Activated CD8-positive, alpha-beta memory T cell treated with anti-CD3 and anti-CD28 coated beads, Interleukin-2, amount 50 U/mL, for 4 hours (primary cell): ENCODE measurements around the gene CTBP2.

Experiments used
- DNase-seq: peaks from one replicate; pipeline ENCODE4 v3.0.0-alpha.2; 2020

The CTBP2 gene

DNA sequence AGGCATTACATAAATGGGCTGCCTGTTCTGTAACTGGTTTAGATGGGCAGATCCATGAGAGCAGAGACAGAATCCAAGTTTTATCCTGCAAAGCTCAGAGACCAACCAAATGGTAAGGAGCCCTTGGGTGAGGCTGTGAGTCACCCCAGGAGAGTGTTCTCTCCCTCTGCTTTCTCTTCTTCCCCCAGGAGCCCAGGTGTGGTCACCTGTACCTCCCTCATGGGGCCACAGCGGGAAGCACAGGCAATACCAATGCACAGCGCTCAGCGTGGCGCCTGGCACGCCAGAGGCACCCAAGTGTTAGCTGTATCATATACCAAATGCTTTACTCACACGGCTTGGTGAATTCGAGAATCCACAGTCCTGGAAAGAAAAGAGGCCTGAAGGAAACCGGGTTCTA lies 39.4 kb downstream of the CTBP2 start:
- no peak for DNase-seq

DNA sequence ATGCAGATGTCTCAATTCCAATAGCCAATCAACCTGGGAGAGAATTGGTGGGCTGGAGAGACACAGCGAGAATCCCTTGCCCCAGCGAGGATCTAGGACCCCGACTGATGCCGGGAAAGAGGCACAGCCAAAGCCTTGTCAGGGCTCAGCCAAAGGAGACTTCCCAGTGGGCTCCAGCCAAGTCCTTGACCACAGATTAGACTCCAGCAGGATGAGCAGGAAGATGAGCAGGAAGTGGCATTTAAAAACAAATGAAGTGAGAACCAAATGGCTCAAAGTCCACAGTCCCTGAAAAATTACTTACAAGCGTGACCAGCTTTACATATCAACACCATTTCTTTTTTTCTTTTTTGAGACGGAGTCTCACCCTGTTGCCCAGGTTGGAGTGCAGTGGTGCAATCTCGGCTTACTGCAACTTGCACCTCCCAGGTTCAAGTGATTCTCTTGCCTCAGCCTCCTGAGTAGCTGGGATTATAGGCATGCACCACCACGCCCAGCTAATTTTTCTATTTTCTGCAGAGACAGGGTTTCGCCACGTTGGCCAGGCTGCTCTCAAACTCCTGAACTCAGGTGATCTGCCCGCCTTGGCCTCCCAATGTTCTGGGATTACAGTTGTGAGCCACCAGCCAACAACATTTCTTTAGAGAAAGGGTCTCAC lies 40.2 kb downstream of the CTBP2 start:
- DNase-seq = no peak

DNA sequence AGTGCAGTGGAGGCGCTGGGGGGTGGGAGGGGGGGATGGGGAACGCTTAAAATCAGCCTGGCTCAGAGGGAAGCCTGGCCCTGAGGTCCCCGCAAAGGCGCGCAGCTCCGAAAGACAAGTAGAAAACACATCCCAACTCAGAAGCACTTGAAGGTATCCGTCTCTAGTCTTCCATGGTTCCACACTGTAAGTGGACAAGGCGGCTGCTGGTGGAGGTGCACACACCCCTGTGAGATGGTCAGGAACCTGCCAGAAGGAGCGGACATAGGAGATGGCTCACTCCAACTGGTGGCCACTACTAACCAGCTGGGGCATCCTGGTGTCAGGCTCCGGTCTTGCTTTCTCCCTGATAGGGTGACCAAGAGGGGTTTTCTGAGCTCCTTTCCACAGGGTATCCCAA lies 41.7 kb downstream of the CTBP2 start:
- DNase-seq = no peak

DNA sequence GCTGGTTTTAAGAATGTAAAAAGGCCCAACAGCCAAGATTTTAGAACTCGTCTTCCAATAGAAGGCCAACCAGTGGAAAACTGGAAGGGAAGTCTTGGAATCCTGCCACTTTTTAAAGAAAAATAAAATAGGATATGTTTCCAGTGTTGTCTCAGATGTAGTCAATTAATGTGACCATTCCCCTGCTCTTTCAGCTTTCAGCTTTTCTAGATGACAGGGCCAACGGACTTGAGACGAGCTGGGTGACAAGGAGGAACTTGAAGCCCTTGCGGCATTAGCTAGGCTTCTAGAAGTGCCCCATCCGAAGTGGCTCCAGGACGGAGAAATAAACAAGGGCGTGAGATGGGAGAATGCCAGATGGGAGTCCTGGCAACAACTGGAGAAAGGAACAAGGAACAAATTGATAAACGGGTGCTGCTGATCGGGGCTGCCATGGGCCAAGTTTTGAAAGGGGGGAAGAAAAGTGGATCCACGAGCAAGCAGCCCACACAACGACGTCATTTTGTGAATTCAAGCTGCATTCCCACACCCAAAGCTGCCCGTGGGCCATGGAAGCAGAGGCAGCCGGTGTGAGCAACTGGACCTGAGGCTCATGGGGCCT lies 42.3 kb downstream of the CTBP2 start:
- DNase-seq = no peak

DNA sequence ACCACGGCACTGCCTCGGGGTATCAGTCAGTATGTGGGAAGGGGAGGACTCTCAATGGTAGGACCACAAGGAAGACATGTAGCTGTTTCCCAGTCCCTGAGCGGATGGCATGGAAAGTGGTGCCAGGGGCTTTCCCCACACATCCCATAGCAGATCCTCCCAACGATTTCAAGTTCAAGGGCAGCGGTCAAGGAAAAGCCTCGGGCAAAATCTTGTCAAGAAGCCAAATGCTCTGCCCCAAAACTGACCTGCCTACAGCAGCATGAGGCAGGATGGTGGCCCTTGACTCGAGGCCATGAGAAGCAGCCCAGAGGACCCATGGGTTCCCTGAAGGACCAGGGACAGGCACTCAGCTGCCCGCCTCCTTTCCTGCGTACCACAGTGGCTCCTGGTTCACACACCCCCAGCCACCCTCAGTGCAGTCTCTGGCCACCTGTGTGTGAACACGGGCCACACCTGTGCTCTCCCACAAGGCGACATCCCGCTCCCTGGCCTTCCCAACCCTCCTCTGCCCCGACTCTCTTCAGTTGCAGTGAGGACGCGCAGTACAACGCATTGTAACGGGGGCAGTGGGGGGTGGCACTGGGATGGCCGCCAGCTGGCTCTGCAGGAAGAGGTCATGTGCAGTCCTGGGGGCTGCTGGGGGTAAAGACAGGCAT lies 43.6 kb downstream of the CTBP2 start:
- DNase-seq = no peak

DNA sequence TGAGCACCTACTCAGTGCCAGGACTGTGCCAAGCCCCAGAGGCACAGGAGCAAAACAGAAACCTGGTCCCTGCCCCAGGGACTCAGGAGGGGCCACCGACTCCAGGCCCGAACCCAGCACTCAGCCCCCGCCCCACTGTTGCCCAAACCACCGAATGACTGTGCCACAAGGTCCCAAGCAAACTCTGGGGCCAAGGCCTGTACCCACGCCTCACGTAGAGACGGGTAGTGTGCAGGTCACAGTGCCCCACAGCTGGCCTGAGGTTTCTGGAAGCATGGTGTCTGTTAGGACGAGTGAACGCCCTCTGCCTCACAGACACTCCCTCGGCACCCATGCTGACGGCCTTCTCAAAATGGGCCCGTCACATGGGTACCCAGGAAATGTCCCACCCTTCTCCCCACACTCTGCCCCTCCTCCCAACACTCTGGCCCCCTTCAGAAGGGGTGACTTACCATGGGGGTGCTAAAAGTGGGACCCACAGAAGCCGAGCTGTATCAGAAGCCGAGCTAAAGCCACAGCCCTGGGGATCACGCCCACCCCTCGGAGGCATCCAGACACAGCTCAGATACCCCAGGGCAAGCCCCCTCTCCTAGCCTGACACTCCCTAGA lies 44.2 kb downstream of the CTBP2 start:
- no peak for DNase-seq

DNA sequence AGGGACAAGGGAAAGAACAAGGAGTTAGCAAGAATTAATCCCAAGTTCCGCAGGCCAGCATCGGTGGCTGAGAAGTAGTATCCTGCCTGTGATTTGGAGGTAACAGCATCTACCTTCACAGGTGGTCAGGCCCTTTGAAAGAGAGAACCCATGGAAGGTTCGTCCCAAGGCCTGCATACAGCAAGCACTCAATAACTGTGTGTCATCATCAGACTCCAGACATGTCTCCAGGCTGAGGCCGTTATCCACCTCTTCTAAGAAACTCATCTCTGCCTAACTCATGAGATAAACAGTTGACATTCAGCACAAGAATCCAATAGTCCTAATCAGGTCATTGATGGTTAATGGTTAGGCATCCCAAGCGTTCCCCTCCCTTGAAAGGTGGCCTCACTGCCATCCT lies 45.0 kb downstream of the CTBP2 start:
- DNase-seq = no peak

DNA sequence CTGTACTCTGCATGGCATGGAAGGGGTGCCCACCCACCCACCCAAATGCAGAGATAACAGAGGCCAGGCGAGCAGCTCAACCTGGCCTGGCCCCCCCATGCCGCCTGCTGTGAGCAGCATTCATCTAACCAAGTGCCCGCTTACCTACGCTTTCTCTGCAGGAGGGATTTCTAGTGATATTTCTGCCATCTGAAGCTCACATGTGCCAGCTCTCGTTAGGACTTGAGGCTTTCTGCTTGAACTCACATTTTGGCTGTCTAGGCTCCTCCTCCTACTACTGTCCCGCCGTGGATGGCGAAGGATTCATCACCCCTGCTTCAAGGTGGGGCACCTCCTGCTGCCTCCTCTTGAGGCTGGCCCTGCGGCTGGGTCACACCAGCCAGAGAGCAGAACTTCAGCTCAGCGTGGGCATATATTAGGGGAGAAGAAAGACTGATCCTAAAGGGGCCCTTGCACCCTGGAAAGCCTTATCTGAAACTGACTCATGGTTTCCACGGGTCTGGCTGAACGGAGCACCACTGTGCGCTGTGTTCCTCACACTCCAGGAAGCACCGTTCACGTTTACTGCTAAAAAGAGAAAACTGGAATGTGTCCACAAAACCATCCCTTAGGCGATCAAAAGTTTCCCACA lies 45.5 kb downstream of the CTBP2 start:
- DNase-seq = no peak

DNA sequence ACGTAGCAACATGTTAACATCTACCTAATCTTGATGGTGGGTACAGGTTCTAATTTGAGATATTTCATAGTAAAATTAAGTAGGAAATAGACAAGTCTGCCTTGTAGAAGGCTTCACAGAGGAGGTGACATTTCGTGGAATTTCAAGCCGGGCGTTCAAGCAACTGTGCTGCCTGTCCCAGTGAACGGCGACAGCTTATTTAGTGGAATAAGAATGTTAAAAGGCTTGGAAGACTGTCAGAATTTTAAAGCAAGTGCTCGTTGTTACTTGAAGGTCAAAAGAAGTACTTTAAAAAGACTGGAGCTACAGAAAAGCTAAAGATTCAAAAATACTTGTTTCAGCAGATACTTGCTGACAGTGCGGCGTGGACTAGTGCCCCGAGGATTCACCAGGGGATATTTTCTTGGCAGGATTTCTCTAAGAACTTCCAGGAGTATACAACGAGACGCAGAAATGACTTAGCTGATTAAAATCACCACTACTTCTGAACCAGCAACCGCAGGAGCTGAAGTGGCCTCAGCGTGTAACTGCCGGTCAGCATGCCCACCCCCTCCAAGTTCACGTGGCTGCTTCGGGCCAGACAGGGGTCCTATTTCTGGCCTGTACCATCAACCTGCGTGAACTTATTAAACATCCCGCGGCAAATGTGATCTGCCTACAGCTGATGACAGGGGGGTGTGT lies 46.5 kb downstream of the CTBP2 start:
- no peak for DNase-seq

DNA sequence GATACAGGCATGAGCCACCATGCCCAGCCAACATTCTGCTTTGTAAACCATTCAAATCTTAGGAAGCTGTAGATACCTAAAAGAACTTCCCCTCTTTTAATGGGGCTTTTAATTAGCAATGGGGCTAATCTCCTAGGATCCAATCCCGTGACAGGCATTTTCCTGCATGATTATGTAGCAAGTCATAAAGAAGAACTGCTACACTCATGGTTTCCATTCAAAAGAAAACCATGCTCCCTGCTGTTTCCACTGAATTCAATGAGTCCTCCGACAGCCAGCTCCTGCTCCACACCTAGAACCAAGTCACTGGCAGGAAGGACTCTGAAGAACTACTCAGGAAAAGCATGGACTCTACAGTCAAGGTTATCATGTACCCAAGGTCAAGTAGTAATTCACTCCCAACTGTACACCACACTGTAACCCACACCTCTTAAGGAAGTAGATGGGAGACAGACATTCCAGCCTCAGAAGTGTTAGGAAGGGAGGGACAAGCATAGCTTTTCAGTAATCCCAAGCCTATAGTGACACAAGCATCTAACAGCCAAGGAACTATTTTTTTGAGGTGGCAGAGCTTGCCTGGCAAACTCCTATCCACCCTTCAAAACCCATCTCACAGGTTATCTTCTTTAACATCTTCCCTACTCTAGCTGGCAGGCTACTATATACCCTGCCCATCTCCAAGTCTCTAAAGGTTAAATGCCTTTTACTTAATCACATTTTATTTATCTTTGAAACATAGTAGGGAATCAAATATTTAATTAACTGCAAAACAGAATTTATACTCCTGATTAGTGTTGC lies 47.5 kb downstream of the CTBP2 start:
- DNase-seq = no peak

DNA sequence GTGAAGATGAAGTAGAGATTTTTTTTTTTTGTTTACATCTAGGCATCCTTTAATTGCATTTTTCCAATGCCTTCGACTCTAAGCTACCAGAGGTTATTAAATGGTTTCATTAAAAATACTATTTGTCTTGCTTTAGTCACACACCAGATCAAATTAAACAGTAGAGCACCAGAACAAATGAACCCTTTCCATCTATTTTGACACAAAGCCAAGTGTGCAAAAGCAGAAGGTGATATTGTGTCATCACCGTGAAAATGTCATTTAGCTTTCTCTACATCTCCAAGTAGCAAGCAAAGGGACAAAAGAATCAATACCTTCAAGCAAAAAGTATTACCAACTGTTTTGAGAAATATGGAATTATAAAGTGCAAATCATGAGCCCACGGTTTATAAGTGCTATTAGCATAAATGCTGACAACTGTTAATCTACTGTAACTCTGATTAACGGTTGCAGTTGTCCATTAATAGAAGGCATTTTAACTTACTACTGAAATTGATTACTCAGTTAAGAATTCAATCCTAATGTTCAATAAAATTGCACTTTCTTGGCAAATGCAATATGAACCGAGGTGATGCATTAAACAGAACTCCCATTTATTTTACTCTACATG lies 49.1 kb downstream of the CTBP2 start:
- no peak for DNase-seq

DNA sequence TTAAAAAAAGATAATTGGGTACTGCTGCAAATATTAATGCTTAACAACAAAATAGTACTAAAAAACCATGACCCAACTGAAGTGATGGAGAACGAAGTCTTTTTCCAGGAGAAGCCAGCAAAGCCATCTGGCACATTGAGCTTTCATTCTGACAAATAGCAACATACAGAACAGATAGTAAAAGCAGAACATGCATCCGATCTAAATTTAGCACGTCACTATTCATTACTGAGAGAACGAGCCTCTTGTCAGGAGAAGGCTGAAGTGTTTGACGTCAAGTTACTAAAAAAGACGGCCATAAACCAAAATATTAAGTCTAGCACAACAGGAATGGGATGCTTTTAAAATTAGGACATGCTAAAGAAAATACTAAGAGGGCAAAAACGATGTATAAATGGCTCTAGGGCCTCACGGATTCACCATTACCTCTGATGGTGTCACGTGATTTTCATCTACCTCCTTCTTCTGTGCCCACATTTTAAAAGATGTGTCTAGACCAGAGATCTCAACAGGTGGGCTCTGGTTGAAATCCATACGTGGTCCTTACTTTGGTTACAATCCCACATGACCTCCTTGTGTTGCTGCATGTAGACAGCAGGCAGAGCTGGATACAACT lies 52.3 kb downstream of the CTBP2 start:
- no peak for DNase-seq

DNA sequence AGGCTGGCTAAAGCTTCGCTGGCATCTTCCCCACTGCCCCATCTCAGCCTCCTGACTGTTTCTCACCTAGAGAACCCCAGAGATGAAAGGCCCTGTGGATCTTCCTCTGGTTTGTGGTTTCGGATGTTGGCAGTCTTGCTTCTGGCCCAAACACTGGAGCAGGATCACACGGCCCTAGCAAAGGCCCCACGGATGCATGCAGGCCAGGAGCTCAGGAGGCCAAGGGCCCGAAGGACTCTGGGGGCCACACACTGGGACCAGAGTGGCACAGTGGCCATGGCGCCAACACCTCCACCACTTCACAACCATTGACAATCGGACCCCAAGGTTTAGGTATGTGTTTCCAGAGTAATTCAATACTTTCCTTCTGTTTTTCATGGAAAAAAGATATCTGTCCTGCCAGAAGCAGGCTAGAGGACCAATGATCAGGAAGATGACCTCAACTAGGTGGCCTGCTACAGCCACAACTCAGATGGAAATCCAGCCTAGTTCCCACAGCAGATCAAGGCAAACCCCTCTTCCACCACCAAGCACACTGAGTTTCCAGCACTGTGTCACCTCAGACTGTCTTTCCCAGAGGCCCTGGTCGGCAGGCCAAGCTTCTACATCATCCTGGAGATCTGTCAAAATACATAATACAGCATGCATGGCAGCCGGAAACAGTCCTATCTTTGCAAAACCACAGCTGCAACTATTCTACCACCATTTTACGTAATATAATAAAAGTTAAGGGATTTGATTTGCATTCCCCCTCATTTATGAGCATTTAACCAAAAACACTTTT lies 53.0 kb downstream of the CTBP2 start:
- no peak for DNase-seq

DNA sequence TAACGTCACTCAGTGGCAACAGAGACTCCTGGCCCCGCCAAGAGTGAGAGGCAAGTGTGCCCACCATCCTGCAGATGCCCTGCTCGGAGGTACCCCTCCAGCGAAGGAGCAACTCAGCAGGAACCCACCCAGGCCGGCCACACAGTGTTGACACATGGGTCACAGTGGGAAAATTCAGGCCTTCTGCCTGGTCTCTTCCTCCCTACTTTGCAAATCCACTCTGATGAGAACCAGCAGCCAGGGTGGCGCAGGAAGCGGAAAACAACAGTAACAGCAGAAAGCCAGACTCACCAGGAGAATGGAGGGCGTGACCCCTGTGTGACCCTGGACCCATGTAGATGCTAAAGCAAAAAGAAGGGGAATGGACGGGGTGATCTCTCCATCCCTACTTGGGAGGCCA lies 53.8 kb downstream of the CTBP2 start:
- no peak for DNase-seq

DNA sequence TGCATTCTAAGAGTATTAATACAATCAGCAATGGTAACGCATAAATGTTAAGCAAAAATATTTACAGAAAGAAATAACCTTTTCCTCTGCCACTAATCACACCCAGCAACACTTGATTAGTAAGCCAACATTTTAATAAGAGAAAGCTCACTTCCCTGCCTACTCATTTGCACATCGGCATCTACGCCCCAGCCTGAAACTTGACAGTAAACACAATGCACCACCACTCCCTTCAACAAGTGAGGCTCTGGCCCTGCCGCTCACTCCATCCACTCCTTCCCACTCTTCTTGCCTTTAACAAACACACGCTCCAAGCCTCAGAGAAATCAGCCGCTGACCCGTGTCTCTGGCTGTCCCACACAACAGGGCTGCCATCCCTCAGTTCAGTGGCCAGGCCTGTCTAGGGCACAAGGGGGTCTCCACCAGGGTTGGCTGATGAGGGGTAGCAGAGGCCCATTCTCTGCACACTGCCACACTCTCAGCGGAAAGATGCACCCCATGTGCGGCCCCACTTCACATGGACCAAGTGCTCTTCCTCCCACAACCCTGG lies 54.6 kb downstream of the CTBP2 start:
- no peak for DNase-seq

DNA sequence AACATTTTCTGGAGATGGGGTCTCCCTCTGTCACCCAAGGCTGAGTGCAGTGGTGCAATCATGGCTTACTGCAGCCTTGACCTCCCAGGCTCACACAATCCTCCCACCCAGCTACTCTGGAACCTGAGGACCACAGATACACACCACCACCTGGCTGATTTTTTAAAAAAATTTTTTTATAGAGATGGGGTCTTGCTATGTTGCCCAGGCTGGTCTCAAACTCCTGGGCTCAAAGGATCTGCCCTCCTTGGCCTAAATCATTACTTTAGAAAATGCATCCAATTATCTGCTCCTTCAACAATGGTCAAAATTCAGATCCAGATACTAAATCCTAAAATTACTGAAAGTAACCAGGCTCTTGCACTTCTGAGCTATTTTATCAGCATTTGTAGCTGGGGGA lies 55.2 kb downstream of the CTBP2 start:
- DNase-seq = no peak

DNA sequence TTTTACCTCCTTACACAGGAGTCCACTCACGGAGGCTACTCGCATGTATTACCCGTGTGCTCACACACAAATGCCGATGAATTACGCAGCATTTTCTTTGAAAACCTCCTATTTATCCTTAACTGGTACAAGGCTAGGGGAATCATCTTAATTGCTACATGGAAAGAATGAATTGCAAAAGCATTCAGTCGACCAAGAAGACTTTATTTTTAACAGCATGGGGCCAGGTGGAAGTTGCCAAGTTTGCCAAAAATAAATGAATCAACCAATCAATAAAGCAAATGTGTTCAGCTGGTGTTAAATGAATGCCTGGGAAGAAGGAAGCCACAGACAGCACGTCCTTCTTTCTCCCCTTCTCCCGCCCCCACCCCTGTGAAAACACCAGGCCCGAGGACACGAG lies 55.8 kb downstream of the CTBP2 start:
- DNase-seq = no peak

DNA sequence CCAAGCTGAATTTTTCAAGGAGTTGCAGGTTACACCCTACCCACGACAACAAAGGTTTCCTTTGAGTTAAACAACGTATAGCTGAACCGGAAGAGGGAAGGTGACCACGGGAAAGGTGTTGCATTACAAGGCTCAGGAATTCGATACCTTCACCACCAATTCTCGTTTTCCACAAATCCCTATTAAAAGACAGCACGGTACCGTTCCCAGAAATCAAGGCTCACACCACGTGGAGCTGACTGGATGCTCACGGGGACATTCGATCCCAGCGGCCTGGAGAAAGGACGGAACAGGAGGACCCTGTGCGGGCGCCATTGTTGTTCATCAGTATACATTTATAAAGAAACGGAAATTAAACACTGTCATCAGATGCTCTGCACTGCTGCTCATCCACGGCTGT lies 56.4 kb downstream of the CTBP2 start:
- DNase-seq = no peak

DNA sequence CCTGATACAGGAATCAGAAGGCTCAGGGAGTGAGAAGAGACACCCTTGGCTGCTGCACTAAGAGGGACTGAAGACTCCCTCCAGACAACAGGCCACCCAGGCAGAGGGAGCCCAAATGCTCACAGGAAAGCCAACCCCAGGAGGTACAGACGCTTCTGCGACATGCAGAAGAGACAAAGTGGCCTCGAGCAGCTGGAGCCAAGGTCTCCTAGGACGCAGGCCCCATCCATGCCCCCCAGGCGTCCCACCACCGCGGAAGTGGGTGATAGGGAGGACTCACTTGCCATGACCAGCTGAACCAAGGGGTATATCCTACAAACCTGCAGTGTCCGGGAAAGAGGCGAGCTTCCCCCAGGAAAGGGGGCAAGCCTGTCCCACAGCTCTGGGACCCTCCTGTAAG lies 56.9 kb downstream of the CTBP2 start:
- DNase-seq = no peak

DNA sequence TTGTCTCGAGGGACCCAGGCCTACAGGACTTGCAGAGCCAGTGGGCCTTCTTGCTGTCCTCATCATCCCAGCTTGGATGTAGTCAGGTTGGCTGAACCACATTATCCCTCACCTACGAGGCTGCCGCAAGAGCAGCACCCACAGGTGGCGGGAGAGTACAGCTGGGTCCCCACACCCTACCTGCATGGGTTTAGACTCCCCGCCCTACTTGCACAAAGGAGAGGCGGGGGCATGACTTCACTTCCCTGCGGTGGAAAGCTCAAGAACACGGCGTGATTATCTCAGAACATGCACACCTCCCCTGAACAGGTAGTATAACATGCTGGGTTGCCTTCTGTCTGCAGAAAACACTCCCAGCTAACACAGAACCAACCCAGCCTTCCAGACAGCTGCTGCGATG lies 57.5 kb downstream of the CTBP2 start:
- DNase-seq = no peak
